Cardiac fibroblast (primary cell): ENCODE results near the gene PAEP.

Experiments used
- DNase-seq, 2 donors: peaks; one replicate each; pipeline versions ENCODE4 v3.0.0 to v3.0.0-alpha.2; 2010; ENCODE audit warnings: low read depth in 2 of 2
- H3K4me3 ChIP-seq, 2 donors: replicated peaks in 1 of 2; 1 replicate in 1 of 2; 2 replicates in 1 of 2; pipeline ENCODE4 v1.5.1; 2011; ENCODE audit warnings: low read depth in 2 of 2, low read length in 2 of 2, mild to moderate bottlenecking in 2 of 2, moderate library complexity in 1 of 2
- TF ChIP-seq, protein P1 (sequence below): IDR thresholded peaks from one replicate; pipeline ENCODE4 v1.5.1; 2011; ENCODE audit warnings: low read depth, mild to moderate bottlenecking, low read length, inconsistent platforms

Gene PAEP

DNA sequence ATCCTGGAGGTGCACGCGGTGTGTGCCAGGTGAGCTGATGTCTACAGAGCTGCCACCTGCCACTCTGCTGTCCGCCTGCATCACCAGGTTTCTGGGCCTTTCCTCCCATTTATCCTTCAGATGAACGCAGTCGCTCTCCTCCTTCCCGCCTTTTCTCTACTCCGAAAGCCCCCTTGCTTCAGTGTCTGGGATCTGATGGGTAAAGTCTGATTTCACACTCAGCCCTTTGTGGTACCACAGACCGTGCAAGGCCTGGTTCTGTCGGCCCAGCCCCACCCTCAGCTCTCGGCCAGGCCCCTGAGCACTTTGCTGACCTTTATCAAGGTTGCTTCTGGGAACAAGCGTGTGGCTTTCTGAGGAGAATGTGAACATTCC lies 45.3 kb downstream of the PAEP start:
- DNase-seq = no peak
- H3K4me3 ChIP-seq = no peak overlapping the region
- TF ChIP-seq, protein P1, sequence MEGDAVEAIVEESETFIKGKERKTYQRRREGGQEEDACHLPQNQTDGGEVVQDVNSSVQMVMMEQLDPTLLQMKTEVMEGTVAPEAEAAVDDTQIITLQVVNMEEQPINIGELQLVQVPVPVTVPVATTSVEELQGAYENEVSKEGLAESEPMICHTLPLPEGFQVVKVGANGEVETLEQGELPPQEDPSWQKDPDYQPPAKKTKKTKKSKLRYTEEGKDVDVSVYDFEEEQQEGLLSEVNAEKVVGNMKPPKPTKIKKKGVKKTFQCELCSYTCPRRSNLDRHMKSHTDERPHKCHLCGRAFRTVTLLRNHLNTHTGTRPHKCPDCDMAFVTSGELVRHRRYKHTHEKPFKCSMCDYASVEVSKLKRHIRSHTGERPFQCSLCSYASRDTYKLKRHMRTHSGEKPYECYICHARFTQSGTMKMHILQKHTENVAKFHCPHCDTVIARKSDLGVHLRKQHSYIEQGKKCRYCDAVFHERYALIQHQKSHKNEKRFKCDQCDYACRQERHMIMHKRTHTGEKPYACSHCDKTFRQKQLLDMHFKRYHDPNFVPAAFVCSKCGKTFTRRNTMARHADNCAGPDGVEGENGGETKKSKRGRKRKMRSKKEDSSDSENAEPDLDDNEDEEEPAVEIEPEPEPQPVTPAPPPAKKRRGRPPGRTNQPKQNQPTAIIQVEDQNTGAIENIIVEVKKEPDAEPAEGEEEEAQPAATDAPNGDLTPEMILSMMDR = no peak

DNA sequence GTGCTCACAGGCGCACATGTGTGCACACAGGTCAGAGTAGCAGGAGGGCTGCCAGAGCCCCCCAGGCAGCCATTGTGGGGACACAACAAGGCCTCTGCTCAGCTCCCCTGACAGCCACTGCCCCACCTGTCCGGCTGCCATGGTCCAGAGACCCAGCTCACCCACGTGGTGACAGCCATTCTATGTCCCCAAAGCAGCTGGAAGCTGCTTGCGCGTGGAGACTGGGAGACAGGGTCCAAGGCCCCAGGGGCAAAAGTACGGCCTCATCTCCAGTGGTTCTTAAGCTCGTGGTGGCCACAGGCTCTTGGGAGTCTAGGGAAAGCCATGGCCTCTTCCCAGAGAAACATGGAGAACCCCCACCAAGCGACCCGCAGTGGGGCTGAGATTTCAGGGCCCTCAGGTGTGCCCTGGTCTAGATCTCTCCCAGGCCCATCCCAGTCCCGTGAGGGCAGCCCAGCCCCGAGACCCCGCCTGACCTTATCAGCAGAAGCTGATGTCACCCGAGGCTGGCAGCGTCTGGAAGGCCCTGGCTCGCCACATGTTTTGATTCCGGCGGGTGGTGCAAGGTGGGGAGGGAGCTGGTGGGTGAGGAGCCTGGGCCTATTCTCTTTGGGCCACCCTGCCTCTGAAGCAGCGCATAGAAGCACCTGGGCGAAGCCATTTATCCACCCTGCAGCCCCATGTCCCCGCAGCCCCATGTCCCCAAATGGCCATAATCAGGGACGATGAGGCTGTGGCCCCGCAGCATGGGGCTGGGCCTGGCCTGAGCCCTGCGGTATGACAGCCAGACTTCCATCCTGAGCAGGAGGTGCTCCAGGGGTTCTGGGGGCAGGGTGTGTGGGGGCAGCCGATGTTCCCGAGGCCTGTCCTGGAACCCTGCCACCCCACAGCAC lies 46.1 kb downstream of the PAEP start:
- TF ChIP-seq, protein P1 = no peak
- H3K4me3 ChIP-seq = no peak overlapping the region
- no peak for DNase-seq

DNA sequence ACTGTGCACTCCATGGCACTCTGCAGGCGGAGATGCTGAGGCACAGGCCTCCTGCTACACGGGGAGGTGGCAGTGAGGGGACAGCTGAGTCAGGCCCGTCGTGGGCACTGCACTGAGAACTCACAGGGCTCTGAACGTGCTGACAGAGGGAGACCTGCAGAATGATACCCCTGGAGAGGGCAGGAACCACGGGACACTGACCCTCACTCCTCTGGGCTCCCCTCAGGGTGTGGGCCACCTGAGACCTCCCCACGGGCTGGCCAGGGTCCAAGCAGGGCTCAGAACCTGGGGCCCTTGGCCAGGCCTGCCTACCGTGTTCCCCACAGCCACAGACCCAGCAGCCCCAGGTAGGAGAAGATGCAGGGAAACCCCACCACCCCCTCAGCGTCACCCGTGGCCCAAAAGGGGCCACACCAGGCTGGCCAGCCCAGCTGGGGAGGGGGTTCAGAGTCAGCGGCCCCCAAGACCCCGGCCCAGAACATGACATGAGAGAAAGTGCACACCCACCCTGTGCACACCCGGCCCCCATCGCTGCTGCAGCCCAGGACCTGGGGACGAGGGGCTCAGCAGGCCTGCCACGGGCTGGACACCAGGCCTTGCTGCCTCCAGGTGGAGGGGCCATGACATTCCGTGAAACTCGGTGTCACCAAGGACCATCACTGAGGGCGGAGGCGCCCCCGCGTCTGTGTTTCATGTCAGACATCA lies 46.9 kb downstream of the PAEP start:
- no peak for DNase-seq
- H3K4me3 ChIP-seq = no peak overlapping the region
- TF ChIP-seq, protein P1 = no peak

DNA sequence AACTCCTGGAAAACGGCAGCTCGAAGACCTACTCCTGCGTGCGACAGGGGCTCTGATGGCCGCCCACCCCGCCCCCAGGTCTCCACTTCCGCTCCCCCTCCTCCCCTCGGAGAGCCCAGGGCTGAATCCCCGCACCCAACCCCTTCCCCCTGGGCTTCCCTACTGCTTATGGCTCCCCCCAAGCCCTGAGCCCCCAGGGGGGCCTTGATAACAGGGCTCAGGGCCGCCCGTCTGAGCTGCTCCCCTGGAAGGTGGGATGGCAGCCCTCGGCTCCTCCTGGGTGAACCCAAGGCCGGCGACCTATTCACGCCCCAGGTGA lies 47.4 kb downstream of the PAEP start:
- DNase-seq = no peak
- H3K4me3 ChIP-seq = no peak overlapping the region
- TF ChIP-seq, protein P1 = no peak

DNA sequence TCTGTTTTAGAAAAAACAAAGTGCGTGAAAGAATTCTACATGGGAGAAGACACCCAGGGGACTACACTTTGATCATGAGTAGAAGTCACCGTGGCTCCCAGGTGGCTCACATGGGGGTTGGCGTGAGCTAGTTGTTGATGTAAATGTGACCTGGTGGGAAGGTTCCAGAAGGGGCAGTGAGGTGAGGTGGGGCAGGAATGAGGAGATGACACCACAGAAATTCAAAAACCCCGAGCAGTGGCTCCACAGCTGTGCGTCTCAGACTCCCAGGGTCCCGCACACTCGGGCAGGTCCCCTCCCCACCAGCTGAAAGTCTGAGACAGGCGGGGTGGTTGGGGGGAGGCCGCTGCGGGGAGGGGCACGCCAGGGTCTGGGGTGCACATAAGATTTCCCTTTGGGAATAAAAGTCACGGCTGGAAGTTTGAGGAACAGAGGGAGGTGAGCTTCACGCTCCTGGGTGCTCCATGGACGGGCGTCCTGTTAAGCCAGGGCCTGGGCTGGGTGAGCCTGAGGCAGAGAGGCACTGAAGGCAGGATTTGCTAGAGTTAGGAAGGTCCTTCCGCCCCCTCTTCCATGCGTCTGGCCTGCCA lies 47.9 kb downstream of the PAEP start:
- DNase-seq = no peak
- TF ChIP-seq, protein P1 = no peak
- no peak overlapping the region for H3K4me3 ChIP-seq

DNA sequence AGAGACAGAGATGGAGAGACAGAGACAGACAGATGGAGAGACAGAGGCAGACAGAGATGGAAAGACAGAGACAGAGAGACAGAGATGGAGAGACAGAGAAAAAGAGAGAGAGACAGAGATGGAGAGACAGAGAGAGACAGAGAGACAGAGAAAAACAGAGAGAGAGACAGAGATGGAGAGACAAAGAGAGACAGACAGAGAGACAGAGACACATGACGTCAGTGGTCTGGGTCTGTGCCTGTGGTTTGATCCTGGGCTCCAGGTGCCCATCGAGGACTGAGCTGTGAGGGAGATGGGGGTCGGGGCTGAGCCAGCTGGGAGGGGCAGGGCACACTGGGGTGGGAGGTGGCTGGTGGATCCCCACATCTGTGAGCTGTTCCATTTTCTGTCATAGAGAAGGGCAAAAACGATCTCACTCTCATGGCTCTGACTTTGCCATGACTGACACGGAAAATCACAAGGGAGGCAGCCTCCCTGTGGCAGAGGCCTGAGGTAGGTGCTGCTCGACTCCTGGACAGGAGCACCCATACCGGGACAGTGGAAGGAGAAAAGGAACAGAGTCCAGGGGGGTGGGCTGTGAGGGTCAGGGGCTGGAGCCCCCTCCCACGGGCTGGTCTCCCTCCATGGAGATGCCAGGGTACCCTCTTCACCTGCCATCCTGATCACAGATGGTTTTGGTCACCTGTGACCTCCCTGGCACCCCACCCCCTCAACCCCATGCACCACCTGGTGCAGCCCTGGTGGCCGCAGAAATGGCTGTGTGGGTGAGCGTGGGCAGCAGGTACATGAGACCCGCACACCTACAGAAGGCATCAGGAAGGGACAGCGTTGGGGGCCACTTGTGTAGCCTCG lies 49.0 kb downstream of the PAEP start:
- no peak overlapping the region for H3K4me3 ChIP-seq
- TF ChIP-seq, protein P1 = no peak
- no peak for DNase-seq
